ENCODE results near the gene ACOX3. TPM values are rescaled to one million over a fixed set of nuclear protein-coding genes. Genes with fewer than 3 reads are reported as not detected.

The ACOX3 gene
- total and polyA plus RNA-seq, 4 donors, result 11.4 to 24.6 (median 13.6) TPM

GRCh38 chr4:8344377-8344776 lies 96.1 kb downstream of the ACOX3 start:
- no peak overlapping the region for H3K9ac ChIP-seq (ENCODE audit: low read depth in 1 of 2, low read length in 2 of 2)
- H3K4me3 ChIP-seq (ENCODE audit: low read depth in 1 of 3, low read length in 3 of 3), result no peak overlapping the region
- H3K4me1 ChIP-seq (ENCODE audit: control insufficient read depth in 4 of 4, insufficient read depth in 4 of 4, low read length in 3 of 4), result no peaks in the 10 kb centered on the region
- no peak overlapping the region for H3K27ac ChIP-seq (ENCODE audit: low read depth in 1 of 2, low read length in 2 of 2)
- no peaks in the 10 kb centered on the region for H3K36me3 ChIP-seq (ENCODE audit: control insufficient read depth in 4 of 4, insufficient read depth in 3 of 4, low read depth in 1 of 4, low read length in 3 of 4)
- WGBS, result 83% methylated on average over 14 of the region's 14 CpGs
- H3K9me3 ChIP-seq (ENCODE audit: control insufficient read depth in 4 of 4, low read length in 3 of 4), result no peaks in the 10 kb centered on the region
- DNase-seq (ENCODE audit: low spot score), result no peak
- no peaks in the 10 kb centered on the region for H3K27me3 ChIP-seq (ENCODE audit: control insufficient read depth in 4 of 4, insufficient read depth in 4 of 4, low read length in 3 of 4)
- no peak for TF ChIP-seq NR2F2 (IDR thresholded peaks at IDR 0.05)
- no peak for TF ChIP-seq RAD21 (IDR thresholded peaks at IDR 0.05)
- TF ChIP-seq EGR1 (IDR thresholded peaks at IDR 0.05; ENCODE audit: low read depth in 2 of 2), result no peak
- TF ChIP-seq FOXA2 (IDR thresholded peaks at IDR 0.05), result no peak
- TF ChIP-seq CTCF (IDR thresholded peaks at IDR 0.05; ENCODE audit: low read depth, low read length, missing input control), result no peak
- TF ChIP-seq HNF4A (conservative IDR thresholded peaks at IDR 0.05), result no peak
- TF ChIP-seq SP1 (IDR thresholded peaks at IDR 0.05), result no peak
- TF ChIP-seq JUND (IDR thresholded peaks at IDR 0.05), result no peak
- TF ChIP-seq TAF1 (conservative IDR thresholded peaks at IDR 0.05), result no peak
- no peak for TF ChIP-seq FOXA1 (IDR thresholded peaks at IDR 0.05)
- TF ChIP-seq HNF4G (IDR thresholded peaks at IDR 0.05), result no peak
- no peak for TF ChIP-seq YY1 (IDR thresholded peaks at IDR 0.05)
- no peak for TF ChIP-seq ATF3 (IDR thresholded peaks at IDR 0.05)
- TF ChIP-seq, protein P1, sequence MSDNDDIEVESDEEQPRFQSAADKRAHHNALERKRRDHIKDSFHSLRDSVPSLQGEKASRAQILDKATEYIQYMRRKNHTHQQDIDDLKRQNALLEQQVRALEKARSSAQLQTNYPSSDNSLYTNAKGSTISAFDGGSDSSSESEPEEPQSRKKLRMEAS (IDR thresholded peaks at IDR 0.05), result no peak
- no peak for TF ChIP-seq RXRA (IDR thresholded peaks at IDR 0.05)

DNA sequence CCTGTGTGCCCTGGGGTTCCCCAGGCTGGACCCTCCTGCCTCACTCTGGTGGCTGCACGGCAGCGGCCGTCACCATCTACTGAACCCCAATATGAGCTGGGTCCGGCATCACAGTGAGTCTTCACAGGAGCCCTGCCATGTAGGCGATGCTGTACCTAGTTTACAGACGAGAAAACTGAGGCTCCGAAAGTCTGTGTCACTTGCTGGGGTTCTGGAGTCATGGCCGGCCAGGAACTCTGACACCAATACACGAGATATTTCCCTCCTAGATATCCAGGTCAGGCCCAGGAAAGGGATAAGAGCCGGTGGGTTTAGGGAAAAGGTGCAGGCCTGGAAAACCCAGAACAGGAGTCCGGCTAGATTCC lies 96.6 kb downstream of the ACOX3 start:
- H3K4me1 ChIP-seq (ENCODE audit: control insufficient read depth in 4 of 4, insufficient read depth in 4 of 4, low read length in 3 of 4), result no peaks in the 10 kb centered on the region
- no peaks in the 10 kb centered on the region for H3K9me3 ChIP-seq (ENCODE audit: control insufficient read depth in 4 of 4, low read length in 3 of 4)
- no peaks in the 10 kb centered on the region for H3K36me3 ChIP-seq (ENCODE audit: control insufficient read depth in 4 of 4, insufficient read depth in 3 of 4, low read depth in 1 of 4, low read length in 3 of 4)
- no peak overlapping the region for H3K4me3 ChIP-seq (ENCODE audit: low read depth in 1 of 3, low read length in 3 of 3)
- 92% methylated on average over 11 of the region's 11 CpGs for WGBS
- no peaks in the 10 kb centered on the region for H3K27me3 ChIP-seq (ENCODE audit: control insufficient read depth in 4 of 4, insufficient read depth in 4 of 4, low read length in 3 of 4)
- TF ChIP-seq ZBTB33 (IDR thresholded peaks at IDR 0.05), result no peak
- TF ChIP-seq YY1 (IDR thresholded peaks at IDR 0.05), result no peak
- TF ChIP-seq HNF4A (conservative IDR thresholded peaks at IDR 0.05), result no peak
- TF ChIP-seq CTCF (IDR thresholded peaks at IDR 0.05; ENCODE audit: low read depth, low read length, missing input control), result no peak
- no peak for TF ChIP-seq GABPA (IDR thresholded peaks at IDR 0.05 in 1 of 2, conservative IDR thresholded peaks at IDR 0.05 in 1 of 2)
- TF ChIP-seq JUND (IDR thresholded peaks at IDR 0.05), result no peak
- TF ChIP-seq, protein P1 (IDR thresholded peaks at IDR 0.05), result no peak
- TF ChIP-seq ATF3 (IDR thresholded peaks at IDR 0.05), result no peak
- no peak for TF ChIP-seq FOXA1 (IDR thresholded peaks at IDR 0.05)
- TF ChIP-seq FOXA2 (IDR thresholded peaks at IDR 0.05), result no peak
- TF ChIP-seq HNF4G (IDR thresholded peaks at IDR 0.05), result no peak
- TF ChIP-seq RXRA (IDR thresholded peaks at IDR 0.05), result no peak
- no peak for TF ChIP-seq RAD21 (IDR thresholded peaks at IDR 0.05)
- no peak overlapping the region for H3K27ac ChIP-seq (ENCODE audit: low read depth in 1 of 2, low read length in 2 of 2)
- no peak overlapping the region for H3K9ac ChIP-seq (ENCODE audit: low read depth in 1 of 2, low read length in 2 of 2)
- no peak for DNase-seq (ENCODE audit: low spot score)

Data from liver (tissue), 9 donors.